Gastrocnemius medialis (tissue), 4 donors: ENCODE data around the gene CDC42BPG.

Experiments used
- CTCF ChIP-seq, 5 experiments: fragments of 450-650 bp in 3 of 5; fragments of 200-600 bp in 2 of 5; sonication (generic) in 2 of 5; IDR thresholded peaks in 4 of 5; conservative IDR thresholded peaks in 1 of 5; 1 replicate in 4 of 5; 2 replicates in 1 of 5; pipeline ENCODE4 v1.5.1; 2016 to 2019; ENCODE audit warnings: antibody characterized with exemption in 5 of 5, mild to moderate bottlenecking in 3 of 5, moderate library complexity in 3 of 5
- POLR2A ChIP-seq, 2 donors: fragments of 450-650 bp; IDR thresholded peaks; one replicate each; pipeline ENCODE4 v1.6.1; 2017; ENCODE audit warnings: antibody characterized with exemption in 2 of 2, mild to moderate bottlenecking in 2 of 2, moderate library complexity in 2 of 2

- no peak for TF ChIP-seq CTCF (IDR thresholded peaks at IDR 0.05 in 4 of 5, conservative IDR thresholded peaks at IDR 0.05 in 1 of 5)
- TF ChIP-seq POLR2A (IDR thresholded peaks at IDR 0.05), result peak; percentile 61 to 65
Measured at GRCh38 chr11:64858467-64859263, 14.2 kb upstream of the CDC42BPG start.
